ENCODE measurements around the gene FRMD4B.
A peak's percentile ranks its signal among the peaks of the same experiment; 100 is the strongest.

Gene FRMD4B

GRCh38 chr3:69193749-69194148 lies 192.1 kb downstream of the FRMD4B start:
- ATAC-seq (replicated peaks; ENCODE audit: extremely low read depth, poor library complexity, severe bottlenecking) (no peak), DNase-seq (ENCODE audit: low spot score in 2 of 2) (no peak)
- peak overlapping the region; percentile 65 for H3K4me3 Mint-ChIP-seq
- H3K4me1 Mint-ChIP-seq, result peaks cover 26% of the 10 kb centered on the region
- no peaks in the 10 kb centered on the region for H3K27me3 Mint-ChIP-seq
- no peaks in the 10 kb centered on the region for H3K9me3 Mint-ChIP-seq
- H3K36me3 Mint-ChIP-seq (ENCODE audit: insufficient read depth), result peaks cover 11% of the 10 kb centered on the region
- H3K27ac Mint-ChIP-seq (ENCODE audit: low read depth), result peak overlapping the region; percentile 41

GRCh38 chr3:69191516-69191915 lies 194.4 kb downstream of the FRMD4B start:
- Mint-ChIP-seq H3K36me3 (ENCODE audit: insufficient read depth) (peaks cover 19% of the 10 kb centered on the region), H3K9me3 (no peaks in the 10 kb centered on the region), H3K27ac (ENCODE audit: low read depth) (no peak overlapping the region), H3K4me1 (peaks cover 9% of the 10 kb centered on the region), H3K4me3 (no peak overlapping the region), H3K27me3 (no peaks in the 10 kb centered on the region)
- DNase-seq (ENCODE audit: low spot score in 2 of 2) (no peak), ATAC-seq (replicated peaks; ENCODE audit: extremely low read depth, poor library complexity, severe bottlenecking) (no peak)

- H3K4me3 Mint-ChIP-seq, result no peak overlapping the region
- no peaks in the 10 kb centered on the region for H3K27me3 Mint-ChIP-seq
- no peaks in the 10 kb centered on the region for H3K9me3 Mint-ChIP-seq
- peaks cover 25% of the 10 kb centered on the region for H3K36me3 Mint-ChIP-seq (ENCODE audit: insufficient read depth)
- no peak for DNase-seq (ENCODE audit: low spot score in 2 of 2)
- H3K4me1 Mint-ChIP-seq, result peaks cover 9% of the 10 kb centered on the region
- H3K27ac Mint-ChIP-seq (ENCODE audit: low read depth), result no peak overlapping the region
- ATAC-seq (replicated peaks; ENCODE audit: extremely low read depth, poor library complexity, severe bottlenecking), result no peak
Observed at GRCh38 chr3:69189487-69189886, 196.4 kb downstream of the FRMD4B start.

GRCh38 chr3:69186575-69187093 lies 199.3 kb downstream of the FRMD4B start:
- Mint-ChIP-seq H3K36me3 (ENCODE audit: insufficient read depth) (peaks cover 29% of the 10 kb centered on the region), H3K4me1 (no peaks in the 10 kb centered on the region), H3K27me3 (no peaks in the 10 kb centered on the region), H3K9me3 (no peaks in the 10 kb centered on the region), H3K27ac (ENCODE audit: low read depth) (no peak overlapping the region), H3K4me3 (no peak overlapping the region)
- ATAC-seq (replicated peaks; ENCODE audit: extremely low read depth, poor library complexity, severe bottlenecking) (no peak), DNase-seq (ENCODE audit: low spot score in 2 of 2) (no peak)

GRCh38 chr3:69182588-69183316 lies 203.1 kb downstream of the FRMD4B start:
- Mint-ChIP-seq H3K27me3 (no peaks in the 10 kb centered on the region), H3K36me3 (ENCODE audit: insufficient read depth) (peaks cover 20% of the 10 kb centered on the region), H3K4me3 (no peak overlapping the region), H3K4me1 (peaks cover 7% of the 10 kb centered on the region), H3K27ac (ENCODE audit: low read depth) (no peak overlapping the region), H3K9me3 (no peaks in the 10 kb centered on the region)
- DNase-seq (ENCODE audit: low spot score in 2 of 2) (no peak), ATAC-seq (replicated peaks; ENCODE audit: extremely low read depth, poor library complexity, severe bottlenecking) (no peak)

- DNase-seq (ENCODE audit: low spot score in 2 of 2) (no peak), ATAC-seq (replicated peaks; ENCODE audit: extremely low read depth, poor library complexity, severe bottlenecking) (no peak)
- Mint-ChIP-seq H3K4me1 (peaks cover 7% of the 10 kb centered on the region), H3K4me3 (no peak overlapping the region), H3K9me3 (no peaks in the 10 kb centered on the region), H3K27ac (ENCODE audit: low read depth) (peak overlapping the region; percentile 14), H3K27me3 (no peaks in the 10 kb centered on the region), H3K36me3 (ENCODE audit: insufficient read depth) (peaks cover 17% of the 10 kb centered on the region)
Observed at GRCh38 chr3:69181592-69182211, 204.2 kb downstream of the FRMD4B start.

- H3K27me3 Mint-ChIP-seq, result no peaks in the 10 kb centered on the region
- DNase-seq (ENCODE audit: low spot score in 2 of 2), result no peak
- no peak for ATAC-seq (replicated peaks; ENCODE audit: extremely low read depth, poor library complexity, severe bottlenecking)
- H3K4me3 Mint-ChIP-seq, result no peak overlapping the region
- no peaks in the 10 kb centered on the region for H3K9me3 Mint-ChIP-seq
- H3K36me3 Mint-ChIP-seq (ENCODE audit: insufficient read depth), result peaks cover 18% of the 10 kb centered on the region
- peak overlapping the region; percentile 14 for H3K27ac Mint-ChIP-seq (ENCODE audit: low read depth)
- peaks cover 7% of the 10 kb centered on the region for H3K4me1 Mint-ChIP-seq
Observed at GRCh38 chr3:69180869-69181591, 204.9 kb downstream of the FRMD4B start.

- DNase-seq (ENCODE audit: low spot score in 2 of 2) (no peak), ATAC-seq (replicated peaks; ENCODE audit: extremely low read depth, poor library complexity, severe bottlenecking) (no peak)
- H3K27ac Mint-ChIP-seq (ENCODE audit: low read depth), result peak overlapping the region; percentile 2
- no peaks in the 10 kb centered on the region for H3K27me3 Mint-ChIP-seq
- H3K4me3 Mint-ChIP-seq, result no peak overlapping the region
- peaks cover 7% of the 10 kb centered on the region for H3K4me1 Mint-ChIP-seq
- H3K36me3 Mint-ChIP-seq (ENCODE audit: insufficient read depth), result peaks cover 13% of the 10 kb centered on the region
- no peaks in the 10 kb centered on the region for H3K9me3 Mint-ChIP-seq
Observed at GRCh38 chr3:69179740-69180372, 206.0 kb downstream of the FRMD4B start.

GRCh38 chr3:69178838-69179739 lies 206.8 kb downstream of the FRMD4B start:
- DNase-seq (ENCODE audit: low spot score in 2 of 2) (no peak), ATAC-seq (replicated peaks; ENCODE audit: extremely low read depth, poor library complexity, severe bottlenecking) (no peak)
- Mint-ChIP-seq H3K27ac (ENCODE audit: low read depth) (peak overlapping the region; percentile 2), H3K9me3 (no peaks in the 10 kb centered on the region), H3K36me3 (ENCODE audit: insufficient read depth) (peaks cover 12% of the 10 kb centered on the region), H3K27me3 (no peaks in the 10 kb centered on the region), H3K4me3 (no peak overlapping the region), H3K4me1 (peaks cover 7% of the 10 kb centered on the region)

- ATAC-seq (replicated peaks; ENCODE audit: extremely low read depth, poor library complexity, severe bottlenecking) (no peak), DNase-seq (ENCODE audit: low spot score in 2 of 2) (no peak)
- Mint-ChIP-seq H3K4me3 (no peak overlapping the region), H3K36me3 (ENCODE audit: insufficient read depth) (peaks cover 12% of the 10 kb centered on the region), H3K27me3 (no peaks in the 10 kb centered on the region), H3K9me3 (no peaks in the 10 kb centered on the region), H3K27ac (ENCODE audit: low read depth) (no peak overlapping the region), H3K4me1 (peaks cover 7% of the 10 kb centered on the region)
Observed at GRCh38 chr3:69178082-69178481, 207.8 kb downstream of the FRMD4B start.

- H3K4me1 Mint-ChIP-seq, result peaks cover 7% of the 10 kb centered on the region
- no peak overlapping the region for H3K4me3 Mint-ChIP-seq
- no peak for ATAC-seq (replicated peaks; ENCODE audit: extremely low read depth, poor library complexity, severe bottlenecking)
- DNase-seq (ENCODE audit: low spot score in 2 of 2), result no peak
- H3K27me3 Mint-ChIP-seq, result no peaks in the 10 kb centered on the region
- peak overlapping the region; percentile 44 for H3K27ac Mint-ChIP-seq (ENCODE audit: low read depth)
- no peaks in the 10 kb centered on the region for H3K9me3 Mint-ChIP-seq
- H3K36me3 Mint-ChIP-seq (ENCODE audit: insufficient read depth), result peaks cover 11% of the 10 kb centered on the region
Observed at GRCh38 chr3:69174871-69175737, 210.8 kb downstream of the FRMD4B start.
